ENCODE data around the gene TMEM61.
"Not testable (repeated sequence)": the region's sequence is repeated elsewhere in the genome, so short reads cannot be mapped to it uniquely, and the experiment has no call there.

Gene TMEM61

GRCh38 chr1:54962612-54963395, 17.6 kb upstream of the TMEM61 start:
- no peak for DNase-seq

- DNase-seq: not testable (repeated sequence)
Measured at GRCh38 chr1:54963829-54964228, 16.6 kb upstream of the TMEM61 start.

GRCh38 chr1:54965624-54966340, 14.6 kb upstream of the TMEM61 start:
- no peak for DNase-seq

DNA sequence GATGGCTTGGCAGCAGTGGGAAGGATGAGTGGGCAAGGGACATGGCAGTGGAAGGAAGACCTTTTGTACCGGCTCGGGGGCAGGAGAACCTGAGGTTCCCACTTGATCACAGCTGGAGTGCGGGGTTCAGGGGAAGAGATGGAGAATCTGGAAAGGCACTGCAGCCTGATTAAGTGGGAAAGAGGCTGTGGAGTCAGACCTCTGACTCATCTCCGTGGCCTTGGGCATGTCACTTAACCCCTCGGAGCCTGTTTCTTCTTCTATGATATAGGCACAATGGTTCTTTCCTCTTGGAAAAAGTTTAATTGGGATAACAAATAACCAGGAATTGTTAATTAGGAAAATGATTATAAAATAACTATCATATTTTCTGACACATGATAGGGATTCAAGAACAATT, 13.1 kb upstream of the TMEM61 start:
- no peak for DNase-seq

- no peak for DNase-seq
Measured at GRCh38 chr1:54968551-54968950, 11.9 kb upstream of the TMEM61 start.

DNA sequence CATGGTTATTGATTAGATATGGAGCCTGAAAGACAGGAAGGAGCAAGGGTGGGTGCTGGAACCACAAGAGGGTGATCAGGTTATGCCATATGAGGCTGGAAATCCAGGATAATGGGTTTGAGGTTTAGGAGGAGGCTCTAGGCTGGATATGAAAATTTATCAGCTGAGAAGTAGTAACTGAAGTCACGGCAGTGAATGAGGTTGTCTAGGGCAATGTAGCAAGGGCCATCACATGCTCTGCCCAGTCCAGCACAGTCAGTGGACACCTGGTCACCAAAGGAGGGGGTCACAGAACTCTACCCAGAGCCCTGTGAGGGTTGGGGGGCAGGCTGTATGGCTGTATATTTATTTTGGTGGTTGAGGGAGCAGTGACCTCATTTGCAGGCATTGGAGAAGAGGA, 10.5 kb upstream of the TMEM61 start:
- DNase-seq: no peak

DNA sequence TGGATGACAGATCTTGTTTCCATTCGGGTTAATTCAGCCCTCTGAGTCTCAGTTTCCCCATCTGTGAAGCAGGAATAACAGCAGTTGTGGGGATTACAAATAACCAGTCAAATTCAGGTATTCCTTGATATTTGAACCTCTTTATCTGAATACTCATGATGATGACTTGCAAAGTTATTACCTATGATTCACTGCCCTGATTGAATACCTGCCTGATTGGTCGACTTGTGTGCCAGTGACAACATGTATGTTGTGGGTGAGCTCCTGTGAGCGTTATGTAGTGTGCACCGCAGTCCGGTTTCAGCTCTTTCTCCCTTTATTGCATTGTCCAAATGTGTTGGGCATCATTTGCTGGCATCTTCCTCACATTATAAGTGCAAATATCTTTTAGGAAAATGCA, 9.5 kb upstream of the TMEM61 start:
- DNase-seq: no peak

DNA sequence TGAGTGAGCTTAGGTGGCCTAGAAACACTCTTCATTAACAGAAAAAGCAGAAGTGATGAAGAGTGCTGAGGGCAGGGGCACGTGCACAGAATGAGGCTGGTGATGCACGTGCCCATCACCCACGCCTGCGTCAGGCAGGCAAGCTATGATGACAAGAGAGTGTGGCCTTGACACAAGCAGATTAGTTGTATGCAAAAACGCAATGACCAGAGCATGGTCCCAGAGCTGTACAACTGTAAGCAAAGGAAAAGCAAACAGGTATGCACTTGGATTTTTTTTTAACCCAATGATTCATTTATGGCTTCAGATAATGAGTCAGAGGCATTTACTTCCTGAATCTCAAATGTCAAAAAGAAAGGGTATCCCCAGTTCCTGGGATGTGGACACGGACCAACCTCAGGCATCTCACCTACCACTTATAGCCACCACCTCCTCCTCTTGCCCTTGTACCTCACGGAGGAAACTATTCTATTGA, 9.1 kb upstream of the TMEM61 start:
- DNase-seq: no peak

GRCh38 chr1:54972436-54972835, 8.0 kb upstream of the TMEM61 start:
- no peak for DNase-seq

DNA sequence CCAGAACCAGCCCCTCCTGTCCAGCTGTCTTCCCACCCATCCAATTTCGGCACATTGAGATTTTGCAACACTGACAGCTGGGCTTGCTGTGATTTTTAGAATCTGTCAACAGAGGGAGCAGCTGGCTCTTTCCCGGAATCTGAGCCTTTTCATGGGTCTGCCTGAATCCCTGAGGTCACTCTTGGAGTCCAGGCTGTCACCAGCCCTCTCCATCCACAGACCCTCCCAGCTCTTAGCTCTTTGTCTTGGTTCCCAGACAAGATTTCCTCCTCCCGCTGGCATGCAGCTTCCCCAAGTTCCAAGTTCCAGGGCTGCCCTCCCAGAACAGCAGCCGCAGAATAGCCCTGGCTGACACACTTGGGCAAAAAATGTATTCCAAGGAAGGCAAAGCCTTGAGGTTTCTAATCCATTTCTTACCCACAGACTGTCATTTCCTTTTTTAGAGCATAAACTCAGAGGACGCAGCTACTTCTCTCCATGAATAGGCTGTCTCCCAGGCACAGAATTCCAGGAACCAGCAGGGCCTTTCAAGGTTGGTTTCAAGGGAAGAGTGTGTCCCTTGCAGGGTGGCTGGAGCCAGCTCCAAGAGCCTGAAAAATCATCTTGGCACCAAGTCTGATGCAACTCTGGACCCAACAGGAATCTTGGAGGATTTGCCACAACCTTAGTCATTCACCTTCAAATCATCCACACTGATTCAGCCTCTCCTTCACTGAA, 7.1 kb upstream of the TMEM61 start:
- no peak for DNase-seq

GRCh38 chr1:54975356-54976108, 4.9 kb upstream of the TMEM61 start:
- DNase-seq: no peak

DNA sequence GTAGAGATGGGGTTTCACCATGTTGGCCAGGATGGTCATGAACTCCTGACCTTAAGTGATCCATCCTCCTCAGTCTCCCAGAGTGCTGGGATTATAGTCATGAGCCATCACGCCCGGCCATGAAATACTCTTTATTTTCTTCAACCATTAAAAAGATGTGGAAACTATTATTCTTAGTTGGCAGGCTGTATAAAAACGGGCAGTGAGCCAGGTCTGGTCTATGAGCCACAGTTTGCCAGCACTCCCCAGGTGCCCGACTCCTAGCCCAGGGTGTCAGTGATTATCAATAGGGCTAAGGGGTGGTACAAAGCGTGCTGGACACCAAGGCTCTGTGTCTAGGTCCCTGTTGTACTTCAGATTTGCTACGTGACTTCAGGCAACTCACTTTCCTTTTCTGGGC, 3.7 kb upstream of the TMEM61 start:
- no peak for DNase-seq

GRCh38 chr1:54977533-54978297, 2.7 kb upstream of the TMEM61 start:
- DNase-seq: no peak

GRCh38 chr1:54978528-54979326, 1.7 kb upstream of the TMEM61 start:
- no peak for DNase-seq

GRCh38 chr1:54979327-54979891, 1.0 kb upstream of the TMEM61 start:
- no peak for DNase-seq

DNA sequence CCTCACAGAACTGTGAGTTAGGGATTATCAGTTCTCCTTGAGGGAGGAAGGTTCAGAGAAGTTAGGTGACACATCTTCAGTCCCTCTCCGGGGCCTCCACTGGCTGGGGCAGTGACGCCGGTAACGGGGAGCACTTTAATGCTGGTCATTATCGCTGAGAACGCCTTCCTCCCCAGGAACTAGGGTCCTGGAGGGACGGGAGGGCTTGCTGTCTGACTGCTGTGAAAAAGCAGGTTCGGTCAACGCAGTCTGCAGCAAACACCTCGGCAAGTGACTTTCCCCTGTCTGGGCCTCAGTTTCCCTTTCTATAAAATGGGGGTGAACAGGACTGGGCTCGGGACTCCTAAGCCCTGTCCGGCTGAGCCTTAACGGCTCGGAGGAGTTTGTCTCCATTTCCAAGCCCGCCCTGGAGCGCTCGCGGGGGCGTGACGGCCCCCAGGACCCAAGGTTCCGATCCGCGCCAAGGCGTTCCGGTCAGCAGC, 341 bp upstream of the TMEM61 start:
- no peak for DNase-seq

GRCh38 chr1:54981466-54981865, 1.0 kb downstream of the TMEM61 start:
- DNase-seq: no peak

DNA sequence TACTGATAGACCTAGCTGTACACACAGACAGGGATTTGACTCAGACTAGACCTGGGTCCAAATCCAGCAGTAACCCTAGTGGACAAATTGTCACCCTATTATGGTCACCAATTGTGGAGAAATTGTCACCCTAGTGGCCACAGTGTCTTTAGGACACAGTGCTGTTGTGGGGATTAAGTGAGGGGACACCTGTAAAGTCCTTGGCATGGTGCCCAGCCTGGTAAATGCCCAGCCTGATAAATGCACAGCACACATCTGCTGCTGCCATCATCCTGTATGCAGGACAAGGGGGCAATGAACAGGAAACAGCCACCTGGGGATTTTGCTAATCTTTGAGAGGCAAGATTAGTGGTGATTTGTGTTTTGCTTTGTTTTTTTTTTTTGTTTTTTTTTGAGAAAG, 2.3 kb downstream of the TMEM61 start:
- DNase-seq: no peak

DNA sequence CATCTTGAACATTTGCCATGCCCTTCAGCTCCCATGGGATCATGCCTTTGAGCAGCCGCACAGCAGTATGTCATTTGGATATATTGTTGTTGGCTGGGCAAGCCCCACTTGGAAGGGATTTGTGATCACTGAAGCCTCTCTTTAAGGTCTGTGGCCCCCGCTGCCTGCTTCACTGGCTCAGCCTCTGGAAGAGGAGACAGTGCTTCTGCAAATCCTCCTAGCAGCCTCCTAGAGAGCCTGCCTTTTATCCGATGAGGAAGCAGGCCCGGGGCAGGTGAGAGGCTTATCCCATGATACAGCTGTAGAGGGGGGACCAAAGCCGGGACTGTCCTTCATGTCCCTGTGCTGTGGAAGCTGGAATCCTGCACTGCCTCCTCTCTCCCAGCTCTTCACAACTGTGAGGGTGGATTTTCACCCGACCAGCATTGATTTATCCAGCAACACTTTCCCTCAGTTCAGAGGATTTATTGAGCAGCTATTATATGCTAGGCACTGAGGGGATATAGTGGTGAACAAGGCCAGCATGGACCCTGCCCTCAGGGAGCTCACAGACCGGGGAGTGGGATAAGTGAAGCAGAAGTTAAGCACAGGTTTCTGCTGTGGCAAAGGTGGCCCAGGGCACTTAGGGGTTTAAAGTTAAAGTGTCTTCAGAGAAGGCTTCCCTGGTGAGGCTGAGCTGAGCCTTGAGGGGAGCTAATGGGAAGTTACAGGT, 3.9 kb downstream of the TMEM61 start:
- no peak for DNase-seq

- no peak for DNase-seq
Measured at GRCh38 chr1:54985556-54985955, 5.1 kb downstream of the TMEM61 start.
